Left renal pelvis (tissue), 4 donors: Measurements from ENCODE around the gene BCAR1. TPM values are rescaled to one million over a fixed set of nuclear protein-coding genes. Genes with fewer than 3 reads are reported as not detected.
"Not testable (repeated sequence)": the region's sequence is repeated elsewhere in the genome, so short reads cannot be mapped to it uniquely, and the experiment has no call there.

Experiments used
- DNase-seq, 4 donors: peaks; one replicate each; pipeline ENCODE4 v3.0.0-alpha.2; 2013; ENCODE audit warnings: low read depth in 4 of 4, low spot score in 3 of 4
- polyA plus RNA-seq, 4 donors: library from polyadenylated mRNA; unstranded; fragments of 120-200 nt; gene quantifications; one replicate each; pipeline ENCODE4 v1.2.1, GENCODE V29; 2013; ENCODE audit not compliant: insufficient read length in 4 of 4

BCAR1 gene
- polyA plus RNA-seq, 4 donors: 36.2 to 66.0 (median 43.8) TPM

- DNase-seq: no peak
Observed at GRCh38 chr16:75227361-75228142, 23.9 kb downstream of the BCAR1 start.

- no peak for DNase-seq
Observed at GRCh38 chr16:75226550-75227360, 24.7 kb downstream of the BCAR1 start.

- no peak for DNase-seq
Observed at GRCh38 chr16:75225678-75226515, 25.5 kb downstream of the BCAR1 start.

DNA sequence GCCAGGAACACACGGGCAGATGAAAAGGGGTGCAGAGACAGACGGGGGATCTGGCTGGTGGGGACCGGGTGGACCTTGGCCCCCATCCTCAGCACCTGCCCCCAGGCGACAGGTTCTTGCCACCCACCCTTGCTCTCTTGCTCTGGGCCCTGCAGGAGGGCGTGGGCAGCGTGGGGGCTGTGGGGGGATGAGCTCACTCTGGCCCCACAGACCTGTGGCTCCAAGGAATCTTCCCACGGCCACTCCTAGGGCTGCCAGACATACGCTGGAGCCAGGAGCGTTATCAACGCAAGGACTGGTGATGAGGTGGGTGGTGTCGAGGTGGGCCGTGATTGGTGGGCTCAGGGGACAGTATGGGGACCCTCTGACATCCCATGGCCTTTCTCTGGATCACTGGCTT is 26.3 kb downstream of the BCAR1 start:
- no peak for DNase-seq

GRCh38 chr16:75224306-75225082 is 26.9 kb downstream of the BCAR1 start:
- no peak for DNase-seq

- not testable (repeated sequence) for DNase-seq
Observed at GRCh38 chr16:75223129-75223528, 28.3 kb downstream of the BCAR1 start.

- DNase-seq: no peak
Observed at GRCh38 chr16:75222271-75222783, 29.1 kb downstream of the BCAR1 start.

- no peak for DNase-seq
Observed at GRCh38 chr16:75219838-75220237, 31.6 kb downstream of the BCAR1 start.

GRCh38 chr16:75219088-75219487 is 32.3 kb downstream of the BCAR1 start:
- no peak for DNase-seq

DNA sequence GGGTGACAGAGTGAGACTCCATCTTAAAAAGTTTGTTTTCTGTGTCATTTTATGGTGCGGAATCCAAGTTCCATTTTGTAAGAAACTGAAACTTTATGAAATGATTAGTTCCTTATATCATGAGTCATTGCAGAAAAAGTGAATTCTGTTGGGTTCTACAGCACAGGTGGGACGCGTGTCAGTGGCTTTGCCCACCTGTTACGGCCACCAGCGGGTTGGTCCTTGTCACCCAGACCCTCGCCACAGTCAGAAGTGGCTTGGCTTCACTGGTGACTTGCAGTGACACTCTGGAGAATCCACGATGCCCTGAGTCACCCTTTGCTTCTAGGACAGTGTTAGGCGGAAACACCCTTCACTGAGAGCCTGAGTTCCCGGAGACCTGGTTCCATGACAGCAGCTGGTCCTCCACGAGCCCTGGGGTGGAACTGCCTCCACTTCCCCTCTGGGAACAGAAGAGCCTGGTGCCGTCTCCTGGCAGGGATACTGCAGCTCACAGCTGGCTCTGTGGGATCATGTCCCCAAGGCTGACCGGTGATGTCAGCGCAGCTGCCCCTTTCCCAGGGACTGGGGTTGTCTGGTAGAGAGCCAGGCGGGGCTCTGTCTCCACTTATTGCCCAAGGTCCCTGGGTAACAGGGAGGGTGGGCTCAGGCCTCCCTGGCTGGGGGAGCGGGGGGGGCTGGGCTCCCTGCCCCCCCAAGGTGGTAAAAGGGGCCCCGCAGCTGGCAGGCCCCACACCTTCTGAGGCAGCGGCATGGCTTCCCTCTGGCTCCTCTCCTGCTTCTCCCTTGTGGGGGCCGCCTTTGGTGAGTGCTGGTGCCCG is 33.0 kb downstream of the BCAR1 start, which contains the start of gene CTRB1:
CTRB1 (plus strand) TSS at position 733 of the 821 bp plus-strand sequence; CDS start at position 753, 20 bp downstream.
- no peak for DNase-seq

DNA sequence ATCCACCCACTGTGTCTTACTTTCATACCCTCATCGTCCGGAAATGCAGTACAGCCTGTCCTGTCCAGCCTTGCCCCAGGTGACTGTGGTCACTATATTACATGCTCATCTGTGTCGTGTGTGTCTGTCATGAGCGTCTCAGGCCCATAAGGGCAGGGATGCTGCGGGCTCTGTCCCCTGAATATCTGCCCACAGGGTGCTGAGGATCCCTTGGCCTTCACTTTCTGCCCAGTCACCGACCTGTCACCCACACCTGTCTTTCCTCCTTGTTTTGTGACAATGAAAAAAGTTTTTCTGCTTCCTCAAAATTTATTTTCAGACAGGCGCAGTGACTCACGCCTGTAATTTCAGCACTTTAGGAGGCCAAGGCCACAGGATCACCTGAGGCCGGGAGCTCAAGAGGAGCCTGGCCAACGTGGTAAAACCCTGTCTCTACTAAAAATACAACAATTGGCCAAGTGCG is 34.0 kb downstream of the BCAR1 start:
- no peak for DNase-seq

DNA sequence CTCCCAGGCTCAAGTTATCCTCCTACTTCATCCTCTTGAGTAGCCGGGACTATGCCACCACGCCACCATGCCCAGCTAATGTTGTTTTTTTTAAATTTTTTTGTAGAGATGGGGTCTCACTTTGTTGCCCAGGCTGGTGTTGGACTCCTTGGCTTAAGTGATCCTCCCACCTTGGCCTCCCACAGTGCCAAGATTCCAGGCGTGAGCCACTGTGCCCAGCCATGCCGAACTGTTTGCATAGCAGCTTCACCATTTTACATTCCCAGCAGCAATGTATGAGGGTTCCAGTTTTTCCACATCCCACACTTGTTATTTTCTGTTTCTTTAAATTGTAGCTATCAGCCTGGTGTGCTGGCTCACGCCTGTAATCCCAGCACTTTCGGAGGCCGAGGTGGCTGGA is 34.8 kb downstream of the BCAR1 start:
- DNase-seq: no peak

GRCh38 chr16:75216127-75216526 is 35.3 kb downstream of the BCAR1 start:
- no peak for DNase-seq

GRCh38 chr16:75211286-75211685 is 40.1 kb downstream of the BCAR1 start:
- not testable (repeated sequence) for DNase-seq

DNA sequence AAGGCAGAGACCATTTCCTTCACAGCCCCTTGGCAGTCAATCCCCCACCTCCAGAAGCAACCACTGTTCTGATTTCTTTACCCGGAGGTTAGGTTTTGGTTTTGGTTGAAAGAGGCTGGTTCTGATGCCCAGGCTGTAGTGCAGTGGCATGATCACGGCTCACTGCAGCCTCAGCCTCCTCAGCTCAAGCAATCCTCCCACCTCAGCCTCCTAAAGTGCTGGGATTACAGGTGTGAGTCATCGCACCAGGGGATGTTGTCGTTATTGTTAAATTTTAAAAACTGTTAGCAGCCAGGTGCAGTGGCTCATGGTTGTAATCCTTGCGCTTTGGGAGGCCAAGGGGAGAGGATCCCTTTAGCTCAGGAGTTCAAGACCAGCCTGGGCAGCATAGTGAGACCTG is 41.5 kb downstream of the BCAR1 start:
- no peak for DNase-seq

GRCh38 chr16:75209514-75209913 is 41.9 kb downstream of the BCAR1 start:
- DNase-seq: not testable (repeated sequence)

DNA sequence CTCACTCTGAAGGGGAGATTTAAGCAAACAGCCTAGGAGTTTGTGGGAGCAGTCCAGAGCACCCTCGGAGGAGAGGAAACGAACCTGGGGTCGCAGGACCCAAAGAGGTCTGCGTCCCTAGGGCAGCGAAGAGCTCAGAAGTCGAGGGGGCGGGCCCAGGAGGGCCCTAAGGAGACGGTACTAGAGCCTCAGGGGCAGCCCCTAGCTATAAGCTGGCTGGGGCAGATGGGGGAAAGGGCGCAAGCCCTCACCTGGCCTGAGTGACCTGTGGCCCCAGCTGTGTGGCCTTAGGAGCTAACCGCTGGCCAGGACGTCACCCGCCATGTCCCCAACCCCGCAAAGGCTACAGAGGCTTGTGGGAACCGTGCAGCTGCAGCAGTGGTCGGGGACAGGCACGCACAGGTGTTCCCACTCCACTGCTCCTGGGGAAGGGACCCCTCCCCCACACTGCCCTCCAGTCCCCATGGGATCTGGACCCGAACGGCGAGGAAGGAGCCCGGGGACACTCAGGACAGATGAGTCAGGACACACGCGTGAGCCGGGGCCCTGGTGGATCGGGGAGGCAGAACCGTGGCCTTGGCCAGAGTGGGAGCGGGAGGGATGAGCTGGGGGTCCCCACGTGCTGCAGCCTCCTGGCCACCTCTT is 42.4 kb downstream of the BCAR1 start:
- no peak for DNase-seq

DNA sequence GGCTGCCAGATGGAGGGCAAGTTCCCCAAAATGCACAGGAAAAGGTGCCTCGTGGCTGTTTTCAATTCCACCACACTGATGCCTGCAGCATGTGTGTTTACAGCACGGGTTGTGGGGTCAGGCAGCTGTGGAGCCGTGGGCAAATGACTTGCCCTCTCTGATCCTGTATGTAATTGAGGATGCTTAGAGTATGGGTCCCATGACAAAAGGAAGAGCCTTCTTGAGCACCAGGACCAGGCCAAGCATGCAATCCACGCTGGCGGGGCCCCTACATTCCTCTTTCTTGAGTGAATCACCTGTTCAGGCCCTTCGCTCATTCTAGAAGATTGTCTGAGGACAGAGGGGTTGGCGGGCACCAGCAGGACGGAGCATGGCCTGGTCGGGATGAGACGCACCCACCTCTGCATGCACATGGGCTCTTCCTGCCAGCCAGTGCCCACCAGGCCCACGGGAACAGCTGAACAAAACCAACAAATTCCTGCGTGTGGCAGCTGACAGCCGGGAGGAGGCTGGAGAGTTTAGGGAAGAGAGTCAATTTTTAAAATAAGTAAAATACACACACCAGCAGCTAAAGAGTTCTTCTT is 43.1 kb downstream of the BCAR1 start:
- no peak for DNase-seq
